HEK293 (cell line): ENCODE data around the gene FAM107A.

Experiments
- CTCF ChIA-PET: fragments of 350-600 bp; formaldehyde crosslinking; extraction: SDS; loops from one replicate; lab custom pipeline; 2021; ENCODE audit warnings: antibody characterized with exemption; lab: Yijun Ruan, JAX
- POLR2A ChIA-PET: fragments of 300-600 bp; formaldehyde crosslinking; extraction: SDS; loops from one replicate; lab custom pipeline; 2020; ENCODE audit warnings: antibody characterized with exemption, inconsistent platforms; lab: Yijun Ruan, JAX
- H3K27ac ChIP-seq: fragments of 200-500 bp; sonication (Bioruptor generic); 2 replicates; pipeline ENCODE4 v1.5.1; 2014; ENCODE audit warnings: low read depth, low read length, control low read depth, inconsistent platforms; ENCODE audit errors: extremely low read depth
- H3K36me3 ChIP-seq, 2 experiments: fragments of 200-500 bp in 1 of 2; sonication (Bioruptor generic) in 1 of 2; 1 replicate in 1 of 2; 2 replicates in 1 of 2; pipeline ENCODE4 v1.5.1; 2014 to 2017; ENCODE audit warnings: inconsistent platforms in 2 of 2, low read length in 2 of 2; ENCODE audit not compliant: control insufficient read depth in 2 of 2, insufficient read depth in 1 of 2
- H3K4me1 ChIP-seq: fragments of 200-500 bp; sonication (Bioruptor generic); 2 replicates; pipeline ENCODE4 v1.5.1; 2014; ENCODE audit warnings: mild to moderate bottlenecking, low read length, inconsistent platforms; ENCODE audit not compliant: control insufficient read depth, insufficient read depth
- H3K4me3 ChIP-seq: 2 replicates; pipeline ENCODE4 v1.5.1; 2011; ENCODE audit warnings: low read depth, mild to moderate bottlenecking, control low read depth, low read length, moderate library complexity
- H3K9me3 ChIP-seq: fragments of 200-500 bp; sonication (Bioruptor generic); 2 replicates; pipeline ENCODE4 v1.5.1; 2014; ENCODE audit warnings: low read depth, low read length, inconsistent platforms; ENCODE audit not compliant: control insufficient read depth, insufficient read depth
- BCL11B ChIP-seq: fragments of 450-650 bp; formaldehyde crosslinking; IDR thresholded peaks from 2 replicates; pipeline ENCODE4 v1.5.1; 2016; ENCODE audit warnings: low read depth, missing biosample characterization, missing genetic modification characterization
- GLI2 ChIP-seq: fragments of 450-650 bp; formaldehyde crosslinking; IDR thresholded peaks from 2 replicates; pipeline ENCODE4; 2017; ENCODE audit warnings: missing biosample characterization, missing genetic modification characterization, low read depth, borderline replicate concordance
- KLF8 ChIP-seq: fragments of 450-650 bp; formaldehyde crosslinking; IDR thresholded peaks from 2 replicates; pipeline ENCODE4 v1.5.1; 2016; ENCODE audit warnings: missing biosample characterization, missing genetic modification characterization
- REPIN1 ChIP-seq: fragments of 450-650 bp; formaldehyde crosslinking; IDR thresholded peaks from 2 replicates; pipeline ENCODE4 v1.5.1; 2017; ENCODE audit warnings: missing biosample characterization, missing genetic modification characterization, low read depth
- ZBTB20 ChIP-seq: fragments of 450-650 bp; formaldehyde crosslinking; IDR thresholded peaks from 2 replicates; pipeline ENCODE4 v1.5.1; 2016; ENCODE audit warnings: missing biosample characterization, missing genetic modification characterization
- ZBTB8A ChIP-seq: fragments of 450-650 bp; formaldehyde crosslinking; IDR thresholded peaks from 2 replicates; pipeline ENCODE4 v1.5.1; 2016; ENCODE audit warnings: missing biosample characterization, missing genetic modification characterization
- ZEB2 ChIP-seq: fragments of 450-650 bp; formaldehyde crosslinking; IDR thresholded peaks from 2 replicates; pipeline ENCODE4 v1.5.1; 2016; ENCODE audit warnings: missing biosample characterization, missing genetic modification characterization
- ZFP37 ChIP-seq: fragments of 450-650 bp; formaldehyde crosslinking; IDR thresholded peaks from 2 replicates; pipeline ENCODE4 v1.5.1; 2016; ENCODE audit warnings: missing biosample characterization, missing genetic modification characterization
- ZFP41 ChIP-seq: fragments of 450-650 bp; formaldehyde crosslinking; IDR thresholded peaks from 2 replicates; pipeline ENCODE4 v1.5.1; 2016; ENCODE audit warnings: missing biosample characterization, missing genetic modification characterization, borderline replicate concordance
- ZNF10 ChIP-seq: fragments of 450-650 bp; formaldehyde crosslinking; IDR thresholded peaks from 2 replicates; pipeline ENCODE4 v1.5.1; 2017; ENCODE audit warnings: missing biosample characterization, missing genetic modification characterization
- ZNF2 ChIP-seq: fragments of 450-650 bp; formaldehyde crosslinking; IDR thresholded peaks from 2 replicates; pipeline ENCODE4 v1.5.1; 2016; ENCODE audit warnings: missing biosample characterization, missing genetic modification characterization
- ZNF211 ChIP-seq: fragments of 450-650 bp; formaldehyde crosslinking; IDR thresholded peaks from 2 replicates; pipeline ENCODE4 v1.5.1; 2016; ENCODE audit warnings: low read depth, missing biosample characterization, missing genetic modification characterization
- ZNF311 ChIP-seq: fragments of 450-650 bp; formaldehyde crosslinking; IDR thresholded peaks from 2 replicates; pipeline ENCODE4 v1.5.1; 2017; ENCODE audit warnings: missing biosample characterization, missing genetic modification characterization, borderline replicate concordance
- ZNF473 ChIP-seq: fragments of 450-650 bp; formaldehyde crosslinking; IDR thresholded peaks from 2 replicates; pipeline ENCODE4 v1.5.1; 2017; ENCODE audit warnings: missing biosample characterization, missing genetic modification characterization
- ZNF529 ChIP-seq: fragments of 450-650 bp; formaldehyde crosslinking; IDR thresholded peaks from 2 replicates; pipeline ENCODE4 v1.5.1; 2017; ENCODE audit warnings: missing genetic modification characterization, missing biosample characterization; ENCODE audit not compliant: insufficient replicate concordance
- ZNF560 ChIP-seq: fragments of 450-650 bp; formaldehyde crosslinking; IDR thresholded peaks from 2 replicates; pipeline ENCODE4 v1.5.1; 2017; ENCODE audit warnings: missing biosample characterization, missing genetic modification characterization, borderline replicate concordance
- ZNF626 ChIP-seq: fragments of 450-650 bp; sonication (Bioruptor Pico); formaldehyde crosslinking; IDR thresholded peaks from 2 replicates; pipeline ENCODE4 v1.5.1; 2018; ENCODE audit warnings: missing biosample characterization, missing genetic modification characterization, inconsistent platforms
- ZNF660 ChIP-seq: fragments of 450-650 bp; IDR thresholded peaks from 2 replicates; pipeline ENCODE4 v1.5.1; 2018; ENCODE audit warnings: missing biosample characterization, mild to moderate bottlenecking, missing genetic modification characterization
- ZNF707 ChIP-seq: fragments of 450-650 bp; formaldehyde crosslinking; IDR thresholded peaks from 2 replicates; pipeline ENCODE4 v1.5.1; 2016; ENCODE audit warnings: missing biosample characterization, missing genetic modification characterization
- ZNF792 ChIP-seq: fragments of 450-650 bp; formaldehyde crosslinking; IDR thresholded peaks from 2 replicates; pipeline ENCODE4 v1.5.1; 2016; ENCODE audit warnings: missing biosample characterization, missing genetic modification characterization
- TF ChIP-seq, protein P1 (sequence below): fragments of 450-650 bp; formaldehyde crosslinking; IDR thresholded peaks from 2 replicates; pipeline ENCODE4 v1.5.1; 2016; ENCODE audit warnings: missing biosample characterization, missing genetic modification characterization
- TF ChIP-seq, protein P2 (sequence below): fragments of 450-650 bp; IDR thresholded peaks from 2 replicates; pipeline ENCODE4 v1.5.1; 2018; ENCODE audit warnings: missing biosample characterization, mild to moderate bottlenecking, missing genetic modification characterization
- TF ChIP-seq, protein P3 (sequence below): fragments of 450-650 bp; formaldehyde crosslinking; IDR thresholded peaks from 2 replicates; pipeline ENCODE4 v1.5.1; 2016; ENCODE audit warnings: missing biosample characterization, missing genetic modification characterization, low read depth
- TF ChIP-seq, protein P4 (sequence below): fragments of 450-650 bp; formaldehyde crosslinking; IDR thresholded peaks from 2 replicates; pipeline ENCODE4; 2016; ENCODE audit warnings: missing biosample characterization, missing genetic modification characterization
- TF ChIP-seq, protein P5 (sequence below): fragments of 450-650 bp; formaldehyde crosslinking; conservative IDR thresholded peaks from 2 replicates; pipeline ENCODE4 v1.5.1; 2016; ENCODE audit warnings: low read depth, missing biosample characterization, missing genetic modification characterization
- TF ChIP-seq, protein P6 (sequence below): fragments of 450-650 bp; formaldehyde crosslinking; IDR thresholded peaks from 2 replicates; pipeline ENCODE4 v1.5.1; 2016; ENCODE audit warnings: missing biosample characterization, missing genetic modification characterization

FAM107A gene

DNA sequence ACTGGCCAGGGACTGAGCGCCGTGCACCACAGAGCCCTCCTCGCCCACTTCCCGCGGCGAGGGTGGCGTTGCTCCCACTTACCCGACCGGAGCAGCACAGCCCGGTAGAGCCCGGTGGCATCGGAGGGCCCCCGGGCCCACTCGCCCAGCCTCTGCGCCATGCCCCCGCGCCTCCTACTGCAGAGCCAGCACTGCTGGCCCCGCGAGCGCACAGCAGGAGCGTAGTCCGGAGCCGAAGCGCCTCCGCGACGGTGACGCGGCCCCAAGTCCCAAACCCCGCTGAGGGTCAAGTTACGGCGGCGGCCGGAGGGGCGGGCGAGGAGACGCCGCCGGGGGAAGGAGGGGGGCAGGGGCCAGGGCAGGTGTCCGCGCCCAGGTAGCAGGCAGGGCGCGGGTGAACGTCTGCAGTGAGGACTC is 9.6 kb upstream of the FAM107A start (continued):
- TF ChIP-seq, protein P1, sequence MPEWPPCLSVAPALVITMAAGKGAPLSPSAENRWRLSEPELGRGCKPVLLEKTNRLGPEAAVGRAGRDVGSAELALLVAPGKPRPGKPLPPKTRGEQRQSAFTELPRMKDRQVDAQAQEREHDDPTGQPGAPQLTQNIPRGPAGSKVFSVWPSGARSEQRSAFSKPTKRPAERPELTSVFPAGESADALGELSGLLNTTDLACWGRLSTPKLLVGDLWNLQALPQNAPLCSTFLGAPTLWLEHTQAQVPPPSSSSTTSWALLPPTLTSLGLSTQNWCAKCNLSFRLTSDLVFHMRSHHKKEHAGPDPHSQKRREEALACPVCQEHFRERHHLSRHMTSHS (tag by site-specific recombination), result no peak
- TF ChIP-seq ZNF792 (tag by site-specific recombination) (no peak), REPIN1 (no peak), GLI2 (tag by site-specific recombination) (no peak), BCL11B (tag by site-specific recombination) (no peak), ZBTB20 (no peak), ZNF560 (tag by site-specific recombination) (no peak), ZNF707 (tag by site-specific recombination) (no peak), ZNF2 (tag by site-specific recombination) (no peak), ZNF529 (no peak), ZNF311 (tag by site-specific recombination) (no peak)

DNA sequence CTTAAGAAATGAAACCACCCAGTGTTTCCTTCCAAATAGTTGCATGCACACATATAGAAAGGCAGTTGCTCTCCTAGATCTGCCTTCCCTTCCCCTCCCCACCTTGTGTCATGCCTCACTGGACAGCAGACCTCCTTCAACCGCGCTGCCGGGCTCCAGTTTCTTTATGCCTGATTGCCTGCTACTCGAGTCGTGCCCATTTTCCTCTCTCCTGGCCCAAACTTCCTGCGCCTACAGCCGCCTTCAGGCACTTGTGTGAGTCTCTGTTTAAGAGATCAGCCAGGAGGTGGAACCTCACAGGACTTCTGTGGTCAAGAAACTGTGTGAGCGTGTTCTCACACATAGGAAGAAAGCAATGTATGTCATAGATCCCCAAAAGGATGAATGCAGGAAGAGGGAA is 8.8 kb upstream of the FAM107A start:
- ChIA-PET POLR2A (no interaction called here), CTCF (interaction anchor here (1.4 to 1.9 kb wide), 2 partner anchors 10 to 17 kb away, joined by 8 read pairs; partner anchors contain the start of gene FAM107A)
- Histone ChIP-seq H3K27ac (no peak overlapping the region), H3K36me3 (no peaks in the 10 kb centered on the region), H3K9me3 (no peaks in the 10 kb centered on the region), H3K4me1 (0 out of 2 replicates have a peak, but pooled peaks cover 2% of the 10 kb centered on the region), H3K4me3 (no peak overlapping the region)
- no peak for TF ChIP-seq ZNF626 (tag by site-specific recombination)
- TF ChIP-seq ZNF473 (tag by site-specific recombination), result no peak
- no peak for TF ChIP-seq ZEB2 (tag by site-specific recombination)
- no peak for TF ChIP-seq ZBTB8A (tag by site-specific recombination)
- TF ChIP-seq, protein P2, sequence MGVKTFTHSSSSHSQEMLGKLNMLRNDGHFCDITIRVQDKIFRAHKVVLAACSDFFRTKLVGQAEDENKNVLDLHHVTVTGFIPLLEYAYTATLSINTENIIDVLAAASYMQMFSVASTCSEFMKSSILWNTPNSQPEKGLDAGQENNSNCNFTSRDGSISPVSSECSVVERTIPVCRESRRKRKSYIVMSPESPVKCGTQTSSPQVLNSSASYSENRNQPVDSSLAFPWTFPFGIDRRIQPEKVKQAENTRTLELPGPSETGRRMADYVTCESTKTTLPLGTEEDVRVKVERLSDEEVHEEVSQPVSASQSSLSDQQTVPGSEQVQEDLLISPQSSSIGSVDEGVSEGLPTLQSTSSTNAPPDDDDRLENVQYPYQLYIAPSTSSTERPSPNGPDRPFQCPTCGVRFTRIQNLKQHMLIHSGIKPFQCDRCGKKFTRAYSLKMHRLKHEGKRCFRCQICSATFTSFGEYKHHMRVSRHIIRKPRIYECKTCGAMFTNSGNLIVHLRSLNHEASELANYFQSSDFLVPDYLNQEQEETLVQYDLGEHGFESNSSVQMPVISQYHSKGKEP (tag by site-specific recombination), result no peak
- no peak for TF ChIP-seq ZFP37 (tag by site-specific recombination)
- TF ChIP-seq, protein P3, sequence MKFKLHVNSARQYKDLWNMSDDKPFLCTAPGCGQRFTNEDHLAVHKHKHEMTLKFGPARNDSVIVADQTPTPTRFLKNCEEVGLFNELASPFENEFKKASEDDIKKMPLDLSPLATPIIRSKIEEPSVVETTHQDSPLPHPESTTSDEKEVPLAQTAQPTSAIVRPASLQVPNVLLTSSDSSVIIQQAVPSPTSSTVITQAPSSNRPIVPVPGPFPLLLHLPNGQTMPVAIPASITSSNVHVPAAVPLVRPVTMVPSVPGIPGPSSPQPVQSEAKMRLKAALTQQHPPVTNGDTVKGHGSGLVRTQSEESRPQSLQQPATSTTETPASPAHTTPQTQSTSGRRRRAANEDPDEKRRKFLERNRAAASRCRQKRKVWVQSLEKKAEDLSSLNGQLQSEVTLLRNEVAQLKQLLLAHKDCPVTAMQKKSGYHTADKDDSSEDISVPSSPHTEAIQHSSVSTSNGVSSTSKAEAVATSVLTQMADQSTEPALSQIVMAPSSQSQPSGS, result no peak
- TF ChIP-seq, protein P4, sequence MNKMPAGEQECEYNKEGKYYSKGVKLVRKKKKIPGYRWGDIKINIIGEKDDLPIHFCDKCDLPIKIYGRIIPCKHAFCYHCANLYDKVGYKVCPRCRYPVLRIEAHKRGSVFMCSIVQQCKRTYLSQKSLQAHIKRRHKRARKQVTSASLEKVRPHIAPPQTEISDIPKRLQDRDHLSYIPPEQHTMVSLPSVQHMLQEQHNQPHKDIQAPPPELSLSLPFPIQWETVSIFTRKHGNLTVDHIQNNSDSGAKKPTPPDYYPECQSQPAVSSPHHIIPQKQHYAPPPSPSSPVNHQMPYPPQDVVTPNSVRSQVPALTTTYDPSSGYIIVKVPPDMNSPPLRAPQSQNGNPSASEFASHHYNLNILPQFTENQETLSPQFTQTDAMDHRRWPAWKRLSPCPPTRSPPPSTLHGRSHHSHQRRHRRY, result no peak
- no peak for TF ChIP-seq KLF8 (tag by site-specific recombination)
- no peak for TF ChIP-seq ZFP41 (tag by site-specific recombination)
- TF ChIP-seq, protein P5, sequence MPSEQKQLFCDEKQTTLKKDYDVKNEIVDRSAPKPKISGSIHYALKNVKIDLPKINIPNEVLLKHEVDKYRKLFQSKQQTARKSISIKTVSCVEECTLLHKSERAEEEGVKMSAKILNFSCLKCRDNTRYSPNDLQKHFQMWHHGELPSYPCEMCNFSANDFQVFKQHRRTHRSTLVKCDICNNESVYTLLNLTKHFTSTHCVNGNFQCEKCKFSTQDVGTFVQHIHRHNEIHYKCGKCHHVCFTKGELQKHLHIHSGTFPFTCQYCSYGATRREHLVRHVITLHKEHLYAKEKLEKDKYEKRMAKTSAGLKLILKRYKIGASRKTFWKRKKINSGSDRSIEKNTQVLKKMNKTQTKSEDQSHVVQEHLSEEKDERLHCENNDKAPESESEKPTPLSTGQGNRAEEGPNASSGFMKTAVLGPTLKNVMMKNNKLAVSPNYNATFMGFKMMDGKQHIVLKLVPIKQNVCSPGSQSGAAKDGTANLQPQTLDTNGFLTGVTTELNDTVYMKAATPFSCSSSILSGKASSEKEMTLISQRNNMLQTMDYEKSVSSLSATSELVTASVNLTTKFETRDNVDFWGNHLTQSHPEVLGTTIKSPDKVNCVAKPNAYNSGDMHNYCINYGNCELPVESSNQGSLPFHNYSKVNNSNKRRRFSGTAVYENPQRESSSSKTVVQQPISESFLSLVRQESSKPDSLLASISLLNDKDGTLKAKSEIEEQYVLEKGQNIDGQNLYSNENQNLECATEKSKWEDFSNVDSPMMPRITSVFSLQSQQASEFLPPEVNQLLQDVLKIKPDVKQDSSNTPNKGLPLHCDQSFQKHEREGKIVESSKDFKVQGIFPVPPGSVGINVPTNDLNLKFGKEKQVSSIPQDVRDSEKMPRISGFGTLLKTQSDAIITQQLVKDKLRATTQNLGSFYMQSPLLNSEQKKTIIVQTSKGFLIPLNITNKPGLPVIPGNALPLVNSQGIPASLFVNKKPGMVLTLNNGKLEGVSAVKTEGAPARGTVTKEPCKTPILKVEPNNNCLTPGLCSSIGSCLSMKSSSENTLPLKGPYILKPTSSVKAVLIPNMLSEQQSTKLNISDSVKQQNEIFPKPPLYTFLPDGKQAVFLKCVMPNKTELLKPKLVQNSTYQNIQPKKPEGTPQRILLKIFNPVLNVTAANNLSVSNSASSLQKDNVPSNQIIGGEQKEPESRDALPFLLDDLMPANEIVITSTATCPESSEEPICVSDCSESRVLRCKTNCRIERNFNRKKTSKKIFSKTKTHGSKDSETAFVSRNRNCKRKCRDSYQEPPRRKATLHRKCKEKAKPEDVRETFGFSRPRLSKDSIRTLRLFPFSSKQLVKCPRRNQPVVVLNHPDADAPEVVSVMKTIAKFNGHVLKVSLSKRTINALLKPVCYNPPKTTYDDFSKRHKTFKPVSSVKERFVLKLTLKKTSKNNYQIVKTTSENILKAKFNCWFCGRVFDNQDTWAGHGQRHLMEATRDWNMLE (tag by site-specific recombination), result no peak
- no peak for TF ChIP-seq ZNF10 (tag by site-specific recombination)
- TF ChIP-seq ZNF660, result no peak
- no peak for TF ChIP-seq ZNF211 (tag by site-specific recombination)
- TF ChIP-seq, protein P6, sequence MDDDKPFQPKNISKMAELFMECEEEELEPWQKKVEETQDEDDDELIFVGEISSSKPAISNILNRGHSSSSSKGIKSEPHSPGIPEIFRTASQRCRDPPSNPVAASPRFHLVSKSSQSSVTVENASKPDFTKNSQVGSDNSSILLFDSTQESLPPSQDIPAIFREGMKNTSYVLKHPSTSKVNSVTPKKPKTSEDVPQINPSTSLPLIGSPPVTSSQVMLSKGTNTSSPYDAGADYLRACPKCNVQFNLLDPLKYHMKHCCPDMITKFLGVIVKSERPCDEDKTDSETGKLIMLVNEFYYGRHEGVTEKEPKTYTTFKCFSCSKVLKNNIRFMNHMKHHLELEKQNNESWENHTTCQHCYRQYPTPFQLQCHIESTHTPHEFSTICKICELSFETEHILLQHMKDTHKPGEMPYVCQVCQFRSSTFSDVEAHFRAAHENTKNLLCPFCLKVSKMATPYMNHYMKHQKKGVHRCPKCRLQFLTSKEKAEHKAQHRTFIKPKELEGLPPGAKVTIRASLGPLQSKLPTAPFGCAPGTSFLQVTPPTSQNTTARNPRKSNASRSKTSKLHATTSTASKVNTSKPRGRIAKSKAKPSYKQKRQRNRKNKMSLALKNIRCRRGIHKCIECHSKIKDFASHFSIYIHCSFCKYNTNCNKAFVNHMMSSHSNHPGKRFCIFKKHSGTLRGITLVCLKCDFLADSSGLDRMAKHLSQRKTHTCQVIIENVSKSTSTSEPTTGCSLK (tag by site-specific recombination), result no peak
